H1 (cell line): ENCODE measurements around the gene EXOSC1. TPM values are rescaled to one million over a fixed set of nuclear protein-coding genes. Genes with fewer than 3 reads are reported as not detected.

ENCODE experiments used
- CTCF ChIA-PET: fragments of 300-600 bp; sonication (Branson Sonifier 250); formaldehyde crosslinking; loops from one replicate; lab custom pipeline; 2021; ENCODE audit not compliant: partially characterized antibody; lab: Charles Lee
- POLR2A ChIA-PET: fragments of 300-600 bp; sonication (Branson Sonifier 250); formaldehyde crosslinking; loops from one replicate; lab custom pipeline; 2021; ENCODE audit warnings: inconsistent platforms; ENCODE audit not compliant: partially characterized antibody; lab: Charles Lee
- DNase-seq, 2 experiments: peaks; one replicate each; pipeline versions ENCODE4 v3.0.0 to v3.0.0-alpha.2; 2010 to 2022; ENCODE audit warnings: low spot score in 2 of 2, low read depth in 1 of 2, mixed read lengths in 1 of 2
- FAIRE-seq: peaks from 2 replicates; lab custom pipeline; 2011; peaks lifted over from hg19 to GRCh38; lab: Jason Lieb, UNC
- H2AFZ ChIP-seq: 2 replicates; pipeline ENCODE4 v1.8.1; 2012; ENCODE audit warnings: low read length, inconsistent platforms
- H2AK5ac ChIP-seq: 2 replicates; pipeline ENCODE4 v1.6.1; 2013; ENCODE audit warnings: low read depth, low read length
- H2BK120ac ChIP-seq: replicated peaks from 2 replicates; pipeline ENCODE3; 2013; ENCODE audit warnings: low read depth, low read length, inconsistent platforms
- H2BK12ac ChIP-seq: 2 replicates; pipeline ENCODE4 v1.6.1; 2013; ENCODE audit warnings: low read depth, low read length
- H2BK15ac ChIP-seq: 2 replicates; pipeline ENCODE4 v1.6.1; 2013; ENCODE audit warnings: low read length
- H2BK20ac ChIP-seq: 2 replicates; pipeline ENCODE4 v1.6.1; 2013; ENCODE audit warnings: low read length
- H2BK5ac ChIP-seq: 2 replicates; pipeline ENCODE4 v1.6.1; 2013; ENCODE audit warnings: low read depth, low read length
- H3K14ac ChIP-seq: 2 replicates; pipeline ENCODE4 v1.6.1; 2013; ENCODE audit warnings: inconsistent platforms; ENCODE audit not compliant: insufficient read length
- H3K18ac ChIP-seq: 2 replicates; pipeline ENCODE4 v1.6.1; 2013; ENCODE audit warnings: low read length; ENCODE audit errors: extremely low read depth
- H3K23ac ChIP-seq: 2 replicates; pipeline ENCODE4 v1.6.1; 2013; ENCODE audit warnings: inconsistent platforms; ENCODE audit not compliant: insufficient read length
- H3K23me2 ChIP-seq: 2 replicates; pipeline ENCODE4 v1.6.1; 2013; ENCODE audit warnings: low read depth, low read length
- H3K27ac ChIP-seq: 2 replicates; pipeline ENCODE4 v1.6.1; 2011; ENCODE audit warnings: low read depth, low read length, inconsistent platforms
- H3K27me3 ChIP-seq, 4 experiments: replicated peaks in 1 of 4; 1 replicate in 1 of 4; 2 replicates in 3 of 4; pipeline versions ENCODE4 v1.6.1 to v1.8.1; 2011 to 2013; ENCODE audit warnings: low read length in 3 of 4, mild to moderate bottlenecking in 3 of 4, inconsistent platforms in 2 of 4, mixed read lengths in 2 of 4, moderate library complexity in 1 of 4; ENCODE audit not compliant: control insufficient read depth in 3 of 4, insufficient read depth in 3 of 4; ENCODE audit errors: extremely low read depth in 1 of 4
- H3K36me3 ChIP-seq, 4 experiments: 2 replicates each; pipeline versions ENCODE4 v1.6.1 to v1.8.1; 2011 to 2013; ENCODE audit warnings: mild to moderate bottlenecking in 4 of 4, low read length in 3 of 4, moderate library complexity in 2 of 4, control low read depth in 1 of 4, inconsistent platforms in 1 of 4; ENCODE audit not compliant: insufficient read depth in 4 of 4, control insufficient read depth in 2 of 4
- H3K4ac ChIP-seq: replicated peaks from 2 replicates; pipeline ENCODE3; 2013; ENCODE audit warnings: low read length, low read depth, mixed read lengths, inconsistent platforms; ENCODE audit not compliant: insufficient read length
- H3K4me1 ChIP-seq, 4 experiments: replicated peaks in 1 of 4; 1 replicate in 1 of 4; 2 replicates in 3 of 4; pipeline versions ENCODE4 v1.6.1 to v1.8.1; 2011 to 2013; ENCODE audit warnings: low read length in 3 of 4, inconsistent platforms in 2 of 4, mixed read lengths in 1 of 4; ENCODE audit not compliant: insufficient read depth in 4 of 4, control insufficient read depth in 3 of 4
- H3K4me2 ChIP-seq, 2 experiments: 2 replicates each; pipeline versions ENCODE4 v1.6.1 to v1.8.1; 2011 to 2013; ENCODE audit warnings: low read depth in 2 of 2, low read length in 2 of 2, control low read depth in 1 of 2, inconsistent platforms in 1 of 2, mild to moderate bottlenecking in 1 of 2; ENCODE audit not compliant: insufficient read depth in 1 of 2
- H3K4me3 ChIP-seq, 4 experiments: fragments of 200-600, 300-600 bp in 1 of 4; sonication (generic), shearing (Covaris generic), sonication (Bioruptor Twin) in 1 of 4; 2 replicates each; pipeline versions ENCODE4 v1.5.1 to v1.8.1; 2011 to 2016; ENCODE audit warnings: low read length in 4 of 4, low read depth in 3 of 4, control low read depth in 2 of 4, inconsistent platforms in 2 of 4, mild to moderate bottlenecking in 2 of 4, mixed read lengths in 1 of 4, moderate library complexity in 1 of 4; ENCODE audit not compliant: insufficient read depth in 2 of 4; ENCODE audit errors: extremely low read depth in 1 of 4
- H3K56ac ChIP-seq: replicated peaks from 2 replicates; pipeline ENCODE3; 2013; ENCODE audit warnings: low read depth, mild to moderate bottlenecking, mixed read lengths, low read length, inconsistent platforms; ENCODE audit not compliant: insufficient read length
- H3K79me1 ChIP-seq: 2 replicates; pipeline ENCODE4 v1.6.1; 2013; ENCODE audit warnings: low read depth, low read length, control low read depth
- H3K79me2 ChIP-seq, 2 experiments: 2 replicates each; pipeline versions ENCODE4 v1.6.1 to v1.8.1; 2012 to 2013; ENCODE audit warnings: low read length in 2 of 2, mild to moderate bottlenecking in 2 of 2, inconsistent platforms in 1 of 2; ENCODE audit not compliant: insufficient read depth in 2 of 2, control insufficient read depth in 1 of 2
- H3K9ac ChIP-seq, 4 experiments: replicated peaks in 1 of 4; 1 replicate in 1 of 4; 2 replicates in 3 of 4; pipeline versions ENCODE4 v1.6.1 to v1.8.1; 2011 to 2013; ENCODE audit warnings: low read depth in 3 of 4, low read length in 3 of 4, control low read depth in 2 of 4, mild to moderate bottlenecking in 2 of 4, moderate library complexity in 2 of 4, inconsistent platforms in 1 of 4; ENCODE audit errors: extremely low read depth in 1 of 4
- H3K9me3 ChIP-seq, 2 experiments: 2 replicates each; pipeline versions ENCODE4 v1.6.1 to v1.8.1; 2012 to 2013; ENCODE audit warnings: mild to moderate bottlenecking in 2 of 2, moderate library complexity in 2 of 2, control low read depth in 1 of 2, inconsistent platforms in 1 of 2, low read depth in 1 of 2, low read length in 1 of 2, mixed read lengths in 1 of 2; ENCODE audit not compliant: insufficient read depth in 2 of 2
- H4K20me1 ChIP-seq, 2 experiments: replicated peaks in 1 of 2; 2 replicates each; pipeline versions ENCODE3 to v1.8.1; 2011 to 2013; ENCODE audit warnings: inconsistent platforms in 2 of 2, low read length in 2 of 2, mild to moderate bottlenecking in 1 of 2; ENCODE audit not compliant: insufficient read depth in 2 of 2, control insufficient read depth in 1 of 2
- H4K5ac ChIP-seq: 2 replicates; pipeline ENCODE4 v1.6.1; 2013; ENCODE audit warnings: low read length, low read depth, mixed read lengths, inconsistent platforms; ENCODE audit not compliant: insufficient read length
- H4K8ac ChIP-seq: 2 replicates; pipeline ENCODE4 v1.8.0; 2013; ENCODE audit warnings: mild to moderate bottlenecking, moderate library complexity, low read length, inconsistent platforms; ENCODE audit not compliant: insufficient read depth; ENCODE audit errors: extremely low read depth
- H4K91ac ChIP-seq: replicated peaks from 2 replicates; pipeline ENCODE3; 2013; ENCODE audit warnings: low read length, mixed read lengths, inconsistent platforms; ENCODE audit not compliant: insufficient read length
- BCL11A ChIP-seq, 2 experiments: IDR thresholded peaks; one replicate each; pipeline ENCODE4 v1.6.1; 2011; ENCODE audit warnings: low read depth in 2 of 2, low read length in 2 of 2, mild to moderate bottlenecking in 2 of 2
- BRCA1 ChIP-seq: IDR thresholded peaks from 2 replicates; pipeline ENCODE4 v1.6.1; 2012; ENCODE audit warnings: low read depth, low read length, improper control_type of control experiment
- CBX8 ChIP-seq: fragments of 300-800, 300-1000 bp; sonication (generic); IDR thresholded peaks from 2 replicates; pipeline ENCODE4 v1.7.1; 2016; ENCODE audit warnings: low read depth, low read length, borderline replicate concordance
- GTF2F1 ChIP-seq: IDR thresholded peaks from 2 replicates; pipeline ENCODE4 v1.6.1; 2012; ENCODE audit warnings: low read depth, low read length, improper control_type of control experiment, borderline replicate concordance
- KDM4A ChIP-seq: IDR thresholded peaks from one replicate; pipeline ENCODE4 v1.7.1; 2012; ENCODE audit warnings: low read depth, mild to moderate bottlenecking, moderate library complexity, low read length, inconsistent platforms; ENCODE audit not compliant: severe bottlenecking
- NANOG ChIP-seq: IDR thresholded peaks from 2 replicates; pipeline ENCODE4 v1.6.1; 2011; ENCODE audit warnings: low read length, low read depth, mild to moderate bottlenecking, inconsistent platforms; ENCODE audit not compliant: insufficient read depth, poor library complexity, severe bottlenecking
- POLR2AphosphoS5 ChIP-seq: IDR thresholded peaks from 2 replicates; pipeline ENCODE4 v1.6.1; 2011; ENCODE audit warnings: low read depth, low read length
- RAD21 ChIP-seq, 2 experiments: IDR thresholded peaks in 1 of 2; conservative IDR thresholded peaks in 1 of 2; 2 replicates each; pipeline ENCODE4 v1.6.1; 2011; ENCODE audit warnings: low read depth in 2 of 2, low read length in 2 of 2, improper control_type of control experiment in 1 of 2, inconsistent platforms in 1 of 2, mild to moderate bottlenecking in 1 of 2, moderate library complexity in 1 of 2
- RNF2 ChIP-seq: fragments of 200-900, 300-1000 bp; sonication (generic); IDR thresholded peaks from 2 replicates; pipeline ENCODE4 v1.7.1; 2016; ENCODE audit warnings: borderline replicate concordance, low read depth, mild to moderate bottlenecking, antibody characterized with exemption, low read length; ENCODE audit not compliant: poor library complexity, severe bottlenecking; ENCODE audit errors: missing control alignments
- SP1 ChIP-seq: IDR thresholded peaks from 2 replicates; pipeline ENCODE4 v1.6.1; 2011; ENCODE audit warnings: low read depth, low read length
- SP2 ChIP-seq: IDR thresholded peaks from 2 replicates; pipeline ENCODE4 v1.6.1; 2012; ENCODE audit warnings: mild to moderate bottlenecking, low read length, inconsistent platforms
- WGBS, 2 experiments: shearing (Covaris generic) in 1 of 2; methylation state at CpG; one replicate each; pipeline versions ENCODE4 v1.1.6 to v1.1.7; 2013 to 2015; ENCODE audit warnings: low lambda C conversion rate in 2 of 2, mixed read lengths in 2 of 2, inconsistent platforms in 1 of 2, low coverage in 1 of 2, missing lambda C conversion rate in 1 of 2; ENCODE audit not compliant: insufficient replicate concordance in 2 of 2, insufficient coverage in 1 of 2, insufficient read length in 1 of 2; ENCODE audit errors: extremely low coverage in 1 of 2, missing lambda C conversion rate in 1 of 2; 5-methylcytosine and 5-hydroxymethylcytosine counted together
- polyA plus RNA-seq, 7 experiments: library from polyadenylated mRNA; depleted of rRNA in 3 of 7; stranded (reverse) in 5 of 7; unstranded in 2 of 7; fragments of >200 nt in 5 of 7; fragments of 200-250 nt in 2 of 7; gene quantifications; 1 replicate in 5 of 7; 2 replicates in 1 of 7; 4 replicates in 1 of 7; pipeline versions ENCODE4 v1.2.1 to v1.2.3, GENCODE V29; 2011 to 2013; ENCODE audit warnings: missing spikeins in 2 of 7, mixed read lengths in 2 of 7
- total RNA-seq: library from RNA; stranded (reverse); fragmentation: NEBNext Ultra II Directional; extraction: Animal tissue kit (Norgen Biotek cat#: 25700); gene quantifications from 2 replicates; pipeline ENCODE4 v1.2.1, GENCODE V29; 2021

The EXOSC1 gene
- total and polyA plus RNA-seq, 2 of the 8 experiments (the other 6 are each of a cell fraction or from before 2014, with no cell fraction given): 52.1 to 68.1 TPM

- no peak overlapping the region for H2AK5ac ChIP-seq
- TF ChIP-seq KDM4A: no peak
- TF ChIP-seq GTF2F1: no peak
- no peak for TF ChIP-seq RNF2
- no peak for TF ChIP-seq CBX8
- TF ChIP-seq SP1: peak; percentile 68; the same call in 1 of the 2 replicates
- TF ChIP-seq BCL11A (IDR thresholded peaks at IDR 0.05; ENCODE audit: low read depth in 2 of 2, low read length in 2 of 2): no peak
- peak; percentile 87 to 91 for TF ChIP-seq RAD21 (IDR thresholded peaks at IDR 0.05 in 1 of 2, conservative IDR thresholded peaks at IDR 0.05 in 1 of 2; ENCODE audit: low read depth in 2 of 2, low read length in 2 of 2)
- TF ChIP-seq BRCA1: no peak
- TF ChIP-seq NANOG: no peak
- no peak for TF ChIP-seq SP2
- TF ChIP-seq POLR2AphosphoS5: peak; percentile 24; the same call in 1 of the 2 replicates
Observed at GRCh38 chr10:97463363-97464132, 17.7 kb upstream of the EXOSC1 start.

More at GRCh38 chr10:97463363-97464132, 17.7 kb upstream of the EXOSC1 start:
- peaks cover 49 to 87% (median 77%) of the 10 kb centered on the region in 4 experiments for H3K36me3 ChIP-seq
- peak in 1 of 2 experiments; percentile 77 for DNase-seq
- no peak overlapping the region for H4K91ac ChIP-seq
- no peak overlapping the region for H3K18ac ChIP-seq
- H3K4me3 ChIP-seq: no peak overlapping the region
- H4K5ac ChIP-seq: no peak overlapping the region
- H3K27ac ChIP-seq: no peak overlapping the region
- H3K4me2 ChIP-seq: no peak overlapping the region
- H3K4ac ChIP-seq: no peak overlapping the region
- no peak overlapping the region for H4K8ac ChIP-seq
- H2BK120ac ChIP-seq: no peak overlapping the region
- H2BK15ac ChIP-seq: no peak overlapping the region
- H4K20me1 ChIP-seq: peaks cover 0 to 10% of the 10 kb centered on the region in 2 experiments
- H3K27me3 ChIP-seq: no peaks in the 10 kb centered on the region
- H3K23me2 ChIP-seq: no peaks in the 10 kb centered on the region
- H3K79me2 ChIP-seq: no peaks in the 10 kb centered on the region
- no peak overlapping the region for H3K23ac ChIP-seq
- WGBS, 2 experiments: 80% methylated on average over 4 of the region's 4 CpGs; no CpG with 5 or more reads in 1 of the 2 experiments
- no peaks in the 10 kb centered on the region for H3K9me3 ChIP-seq
- no peak overlapping the region for H2AFZ ChIP-seq
- no peak overlapping the region for H3K14ac ChIP-seq
- FAIRE-seq: peak; percentile 94
- no peaks in the 10 kb centered on the region; the same call in 1 of the 2 replicates for H3K79me1 ChIP-seq
- no peak overlapping the region for H3K56ac ChIP-seq
- ChIA-PET POLR2A (interaction anchor here (0.6 to 12.5 kb wide), 9 partner anchors 11 to 150 kb away, joined by 3 to 105 read pairs (median 4); no protein-coding TSS in a partner anchor), CTCF (interaction anchor here (0.6 to 5.5 kb wide), 32 partner anchors 10 to 622 kb away, joined by 3 to 65 read pairs (median 4); partner anchors contain the start of gene ANKRD2)
- no peak overlapping the region for H3K9ac ChIP-seq
- H2BK12ac ChIP-seq: no peak overlapping the region
- H2BK20ac ChIP-seq: no peak overlapping the region
- H3K4me1 ChIP-seq: no peaks in the 10 kb centered on the region
- H2BK5ac ChIP-seq: no peak overlapping the region
